Ammon's horn (tissue), 1 donor: Measurements from ENCODE around the gene AHNAK2.

Experiments
- DNase-seq: peaks from one replicate; pipeline ENCODE4 v3.0.0-alpha.2; 2016; ENCODE audit warnings: low spot score

AHNAK2 gene

GRCh38 chr14:105012171-105012985 lies 34.2 kb upstream of the AHNAK2 start:
- DNase-seq: no peak

GRCh38 chr14:105011312-105011990 lies 33.3 kb upstream of the AHNAK2 start:
- DNase-seq: no peak

- no peak for DNase-seq
Measured at GRCh38 chr14:105010891-105011291, 32.7 kb upstream of the AHNAK2 start.

GRCh38 chr14:105010106-105010505 lies 31.9 kb upstream of the AHNAK2 start:
- DNase-seq: no peak

- DNase-seq: no peak
Measured at GRCh38 chr14:105007593-105008264, 29.6 kb upstream of the AHNAK2 start.

GRCh38 chr14:105006831-105007592 lies 28.8 kb upstream of the AHNAK2 start:
- DNase-seq: no peak

GRCh38 chr14:105005929-105006830 lies 28.0 kb upstream of the AHNAK2 start:
- no peak for DNase-seq

GRCh38 chr14:105005329-105005928 lies 27.3 kb upstream of the AHNAK2 start:
- no peak for DNase-seq

- DNase-seq: no peak
Measured at GRCh38 chr14:104999361-104999760, 21.2 kb upstream of the AHNAK2 start.

GRCh38 chr14:104998801-104999200 lies 20.6 kb upstream of the AHNAK2 start:
- no peak for DNase-seq

- DNase-seq: no peak
Measured at GRCh38 chr14:104996483-104996882, 18.3 kb upstream of the AHNAK2 start.

- no peak for DNase-seq
Measured at GRCh38 chr14:104996032-104996431, 17.9 kb upstream of the AHNAK2 start.

GRCh38 chr14:104994978-104995377 lies 16.8 kb upstream of the AHNAK2 start:
- DNase-seq: no peak

- no peak for DNase-seq
Measured at GRCh38 chr14:104993808-104994591, 15.8 kb upstream of the AHNAK2 start.

- DNase-seq: no peak
Measured at GRCh38 chr14:104993306-104993705, 15.1 kb upstream of the AHNAK2 start.

- DNase-seq: no peak
Measured at GRCh38 chr14:104992501-104992900, 14.3 kb upstream of the AHNAK2 start.

GRCh38 chr14:104991896-104992230 lies 13.7 kb upstream of the AHNAK2 start:
- no peak for DNase-seq

GRCh38 chr14:104989951-104990303 lies 11.8 kb upstream of the AHNAK2 start:
- DNase-seq: no peak

GRCh38 chr14:104989236-104989950 lies 11.2 kb upstream of the AHNAK2 start:
- no peak for DNase-seq
